Hematopoietic multipotent progenitor cell treated with erythropoietin and hydrocortisone succinate and interleukin-3 and kit ligand, for 15 days (in vitro differentiated cells): ENCODE measurements around the gene DNAI1.
"Not testable (repeated sequence)": the region's sequence is repeated elsewhere in the genome, so short reads cannot be mapped to it uniquely, and the experiment has no call there.

Source experiments
- DNase-seq: peaks from one replicate; pipeline ENCODE4 v3.0.0-alpha.2; 2015; ENCODE audit warnings: low spot score

DNAI1 gene

DNA sequence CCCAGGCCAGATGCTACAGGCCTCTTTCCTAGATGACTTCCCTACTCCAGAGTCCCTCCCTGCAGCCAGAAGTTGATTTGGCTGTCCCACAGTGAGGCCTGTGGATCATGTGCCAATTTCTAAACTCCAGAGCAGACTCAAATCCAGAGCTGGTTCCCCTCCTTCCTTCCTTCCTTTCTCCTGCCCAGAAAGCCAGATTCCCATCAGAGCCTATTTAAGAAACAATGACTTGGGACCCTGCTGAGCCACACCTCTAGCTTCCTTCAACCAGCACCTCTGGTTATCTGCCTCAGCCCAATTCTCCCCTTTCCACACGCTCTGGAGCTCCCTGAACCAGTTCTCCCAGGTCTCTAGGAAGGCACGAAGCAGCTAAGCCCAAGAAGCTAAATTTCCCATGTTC is 7.5 kb upstream of the DNAI1 start:
- no peak for DNase-seq

DNA sequence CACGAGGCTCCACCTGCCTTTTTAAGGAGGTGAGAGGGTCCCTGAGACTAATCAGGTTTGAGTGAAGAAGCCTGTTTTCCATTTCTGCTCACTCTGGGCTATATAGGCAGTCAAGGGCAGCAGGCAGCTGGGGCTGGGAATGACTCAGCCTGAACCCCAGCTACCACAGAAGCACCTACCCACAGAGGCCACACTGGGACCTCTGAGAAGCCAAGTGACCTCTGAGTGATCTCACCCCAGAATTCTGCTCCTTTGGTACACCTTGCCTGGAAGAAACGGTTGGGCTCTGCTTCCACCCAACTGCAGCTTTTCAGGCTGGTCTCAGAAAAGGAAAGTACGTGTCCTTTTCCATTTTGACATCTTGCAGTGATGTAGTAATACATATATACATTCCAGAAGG is 7.1 kb upstream of the DNAI1 start:
- DNase-seq: no peak

DNA sequence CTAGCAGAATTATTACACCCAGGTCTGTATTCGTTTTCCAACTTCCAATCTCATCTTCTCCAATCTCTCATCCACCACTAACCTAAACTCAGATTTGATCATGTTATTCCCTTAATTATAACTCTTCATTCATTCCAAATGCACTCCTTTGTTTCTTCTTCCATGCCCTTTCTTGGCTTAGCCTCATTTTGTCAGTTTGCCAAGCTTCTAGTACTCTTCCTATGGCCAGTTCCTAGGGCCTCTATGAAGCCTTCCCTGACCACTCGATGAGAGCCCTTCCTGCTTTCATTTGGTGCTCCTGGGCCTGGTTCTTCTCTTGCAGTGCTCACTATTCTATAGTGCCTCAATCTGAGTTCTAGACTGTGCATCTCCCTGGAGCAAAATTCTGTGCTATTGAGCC is 6.0 kb upstream of the DNAI1 start:
- DNase-seq: no peak

DNA sequence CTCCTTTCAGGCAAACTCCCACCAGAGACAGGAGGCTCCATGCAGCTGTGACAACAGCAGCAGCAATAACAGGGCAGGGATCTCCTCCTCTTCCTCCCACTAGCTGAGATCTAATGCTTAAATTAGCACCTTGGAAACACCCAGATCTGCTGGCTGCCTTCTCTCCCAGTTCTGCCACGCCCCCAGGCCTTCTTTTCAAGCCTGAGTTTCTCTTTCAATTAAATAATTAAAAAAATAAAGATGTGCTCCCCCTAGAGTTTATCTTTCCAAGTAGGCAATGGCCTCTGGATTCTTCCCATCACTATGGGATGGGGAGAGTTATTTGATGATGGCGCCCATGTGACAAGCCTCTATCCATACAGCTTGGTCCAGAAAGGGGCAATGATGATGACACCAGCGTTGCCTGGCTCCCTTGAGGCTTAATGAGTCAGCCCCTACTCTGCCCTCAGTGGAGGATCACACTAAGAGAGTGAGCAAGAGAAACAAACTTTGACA is 4.0 kb upstream of the DNAI1 start:
- DNase-seq: no peak

DNA sequence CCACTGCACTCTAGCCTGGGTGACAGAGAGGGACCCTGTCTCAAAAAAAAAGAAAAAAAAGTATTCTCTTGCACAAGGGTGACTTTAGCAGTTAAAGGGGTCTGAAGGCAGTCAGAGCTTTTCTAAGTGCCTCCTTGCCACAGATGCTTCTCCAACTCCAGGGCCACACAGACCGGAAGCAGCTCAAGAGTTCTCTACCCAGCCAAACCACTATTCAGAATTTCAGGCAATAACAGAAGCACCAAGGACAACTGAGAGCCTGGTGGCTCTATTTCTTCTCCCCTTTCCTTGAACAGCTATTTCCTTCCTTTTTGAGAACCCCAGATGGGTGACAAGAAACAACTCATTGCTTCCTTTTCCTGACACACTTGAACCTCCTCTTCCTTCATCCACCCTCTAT is 2.5 kb upstream of the DNAI1 start:
- no peak for DNase-seq

DNA sequence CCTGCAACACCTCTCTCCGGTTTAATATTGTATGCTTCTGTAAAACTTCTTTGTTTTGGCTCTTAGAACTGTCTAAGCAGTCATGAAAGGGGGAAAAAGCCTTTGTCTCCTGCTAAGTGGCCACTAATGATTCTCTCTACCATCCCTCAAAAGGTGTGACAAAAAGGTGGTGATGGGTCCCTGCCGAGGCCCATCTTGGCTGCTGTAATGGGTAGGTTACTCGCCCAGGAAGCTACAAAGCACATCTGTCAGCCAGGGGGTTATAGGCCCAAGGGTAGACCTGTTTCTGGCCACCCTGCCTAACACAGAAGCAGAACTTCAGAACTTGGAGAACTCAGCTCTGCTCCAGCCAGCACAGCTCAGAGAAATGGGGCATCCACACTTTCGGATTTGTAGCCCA is 1.9 kb upstream of the DNAI1 start:
- no peak for DNase-seq

DNA sequence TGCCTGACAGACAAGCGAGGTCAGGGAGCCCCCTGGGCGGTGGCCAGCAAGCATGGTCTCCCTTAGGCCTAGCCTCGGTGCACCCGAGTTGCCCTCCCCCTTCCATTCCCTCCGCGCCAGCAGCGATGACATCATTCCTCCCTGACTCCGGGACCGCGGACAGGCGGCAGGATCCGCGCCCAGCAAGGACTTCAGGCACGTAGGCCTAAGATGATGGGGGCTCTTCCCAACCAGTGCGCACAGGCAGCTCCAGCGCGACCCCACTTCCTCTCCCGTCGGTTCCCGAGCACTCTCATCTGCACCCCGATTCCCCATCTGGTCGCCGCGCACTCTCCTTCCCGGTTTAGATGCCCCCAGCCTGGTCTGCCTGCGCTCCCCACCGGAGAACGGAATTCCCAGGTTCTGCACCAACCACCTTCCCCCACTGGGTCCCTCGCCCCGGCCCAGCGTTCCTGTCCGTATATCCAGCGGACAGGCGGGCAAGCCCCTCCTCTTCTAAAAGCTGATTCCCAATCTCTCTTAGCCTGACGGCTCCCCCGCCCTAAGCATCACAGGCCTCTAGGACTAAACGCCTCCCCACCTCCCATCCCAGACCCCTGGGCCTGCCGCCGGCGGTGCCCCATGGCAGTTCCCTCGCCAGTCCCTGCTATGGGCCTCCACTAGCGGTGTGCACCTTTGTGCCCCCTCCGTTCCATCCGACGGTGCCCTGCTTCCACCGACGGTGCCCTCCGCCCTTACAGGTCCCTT is 1.2 kb upstream of the DNAI1 start:
- no peak for DNase-seq

DNA sequence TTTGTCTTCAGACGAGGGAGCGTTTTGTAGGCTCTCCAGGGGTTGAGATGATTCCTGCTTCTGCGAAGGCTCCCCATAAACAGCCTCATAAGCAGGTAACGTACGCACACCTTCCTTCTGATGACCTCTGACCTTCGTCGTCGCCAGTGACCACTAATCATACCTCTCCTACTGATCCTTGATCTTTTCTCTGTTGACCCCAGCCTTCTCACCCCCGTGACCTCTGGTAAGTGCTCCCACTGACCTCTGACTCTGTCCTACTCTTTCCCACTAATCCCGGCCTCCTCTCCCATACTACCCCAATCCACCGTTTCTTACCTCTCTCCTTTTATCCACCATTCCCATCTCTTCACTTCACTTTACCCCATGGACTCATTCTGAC is 345 bp downstream of the DNAI1 start:
- DNase-seq: no peak

DNA sequence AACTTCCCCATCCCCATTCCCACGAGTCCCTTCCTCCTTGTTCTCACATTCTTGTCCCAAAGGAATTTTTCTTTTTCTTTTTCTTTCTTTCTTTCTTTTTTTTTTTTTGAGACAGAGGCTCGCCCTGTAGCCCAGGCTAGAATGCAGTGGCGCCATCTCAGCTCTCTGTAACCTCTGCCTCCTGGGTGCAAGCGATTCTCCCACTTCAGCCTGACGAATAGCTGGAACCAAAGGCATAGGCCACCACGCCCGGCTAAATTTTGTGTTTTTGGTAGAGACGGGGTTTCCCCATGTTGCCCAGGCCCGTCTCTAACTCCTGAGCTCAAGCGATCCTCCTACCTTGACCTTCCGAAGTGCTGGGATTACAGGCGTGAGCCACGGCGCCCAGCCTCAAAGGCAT is 751 bp downstream of the DNAI1 start:
- DNase-seq: no peak

DNA sequence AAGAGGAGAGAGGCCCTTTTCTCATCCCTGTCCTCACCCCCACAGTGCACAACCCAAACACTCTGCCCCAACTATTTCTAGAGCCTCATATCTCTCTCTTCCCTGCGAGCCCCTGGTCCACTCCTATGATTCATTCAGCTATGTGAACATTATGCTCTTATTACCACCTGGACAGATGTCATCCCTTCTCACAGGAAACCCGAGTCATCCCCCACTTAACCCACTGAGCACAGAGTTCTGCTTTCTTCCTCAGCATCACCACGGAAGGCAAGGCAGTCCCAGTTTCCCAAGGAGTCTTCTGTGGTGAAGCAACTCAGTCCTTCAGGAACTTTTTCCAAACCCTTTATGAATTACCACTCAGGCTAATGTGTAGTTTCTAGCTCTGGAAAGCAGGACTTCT is 1.3 kb downstream of the DNAI1 start:
- no peak for DNase-seq

DNA sequence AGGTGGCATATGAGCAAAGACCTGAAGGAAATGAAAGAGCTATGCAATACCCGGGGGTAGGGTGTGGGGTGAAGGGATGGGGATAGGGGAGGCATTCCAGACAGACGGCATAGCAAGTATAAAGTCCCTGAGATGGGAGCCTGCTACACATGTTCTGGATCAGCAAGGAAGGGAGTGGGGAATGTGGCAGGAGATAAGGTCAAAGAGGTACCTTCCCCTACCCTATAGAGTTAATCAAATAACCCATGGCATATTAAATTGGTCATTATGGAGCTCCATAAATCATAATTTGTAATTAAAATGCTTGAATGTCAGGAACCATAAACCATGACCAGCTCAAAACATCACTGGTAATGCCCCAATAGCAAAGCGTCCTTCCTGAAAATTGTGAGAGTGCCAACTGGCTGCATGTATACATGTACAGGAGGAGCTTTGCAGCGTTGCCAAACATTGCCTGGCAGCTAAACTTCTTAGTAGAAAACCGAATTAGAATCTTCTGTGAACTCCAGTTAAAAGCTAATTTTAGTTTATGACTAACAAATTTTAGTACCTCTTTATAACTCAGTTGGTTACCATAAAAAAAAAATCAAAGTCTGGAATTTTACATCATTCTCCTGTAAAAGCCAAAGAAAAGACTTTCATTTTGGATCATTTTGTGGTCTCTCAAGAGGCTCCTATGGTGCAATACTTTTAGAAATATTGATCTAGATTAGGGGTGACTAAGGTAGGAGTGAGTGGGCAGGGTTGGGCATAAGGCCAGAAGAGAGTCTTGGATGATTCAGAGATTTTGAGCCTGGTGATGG is 4.7 kb downstream of the DNAI1 start:
- DNase-seq: no peak

DNA sequence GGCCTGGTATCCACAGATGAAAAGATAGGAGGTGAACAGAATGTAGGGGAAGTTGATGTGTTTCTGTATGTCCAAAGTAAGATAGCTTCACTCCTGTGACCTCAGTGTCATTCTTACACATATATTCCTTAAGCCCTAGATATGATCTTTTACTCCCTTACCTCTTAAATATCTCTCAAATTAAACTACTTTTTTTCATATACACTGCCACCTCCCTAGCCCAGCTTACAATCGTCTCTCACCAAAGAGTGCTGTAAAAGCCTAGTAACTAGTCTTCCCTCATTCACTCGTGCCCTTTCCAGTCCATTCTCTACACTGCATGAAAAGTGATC is 5.3 kb downstream of the DNAI1 start:
- no peak for DNase-seq

DNA sequence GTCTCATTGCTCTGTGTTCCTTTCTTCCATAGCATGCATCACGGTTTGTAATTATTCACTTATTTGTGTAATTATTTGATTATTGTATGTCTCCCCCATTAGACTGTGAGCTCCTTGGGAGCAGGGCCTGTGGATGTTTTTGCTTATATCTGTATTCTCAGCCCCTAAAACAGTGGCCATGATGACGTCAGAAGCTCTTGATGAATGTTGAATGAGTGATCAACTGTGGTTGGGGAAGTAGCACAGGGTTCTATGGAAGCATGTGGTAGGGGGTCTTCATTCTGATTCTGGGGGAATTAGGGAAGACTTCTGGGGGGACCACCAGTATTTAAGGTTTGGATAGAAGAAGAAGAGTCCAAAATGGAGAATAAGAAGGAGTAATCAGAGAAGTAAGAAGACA is 6.0 kb downstream of the DNAI1 start:
- DNase-seq: no peak

DNA sequence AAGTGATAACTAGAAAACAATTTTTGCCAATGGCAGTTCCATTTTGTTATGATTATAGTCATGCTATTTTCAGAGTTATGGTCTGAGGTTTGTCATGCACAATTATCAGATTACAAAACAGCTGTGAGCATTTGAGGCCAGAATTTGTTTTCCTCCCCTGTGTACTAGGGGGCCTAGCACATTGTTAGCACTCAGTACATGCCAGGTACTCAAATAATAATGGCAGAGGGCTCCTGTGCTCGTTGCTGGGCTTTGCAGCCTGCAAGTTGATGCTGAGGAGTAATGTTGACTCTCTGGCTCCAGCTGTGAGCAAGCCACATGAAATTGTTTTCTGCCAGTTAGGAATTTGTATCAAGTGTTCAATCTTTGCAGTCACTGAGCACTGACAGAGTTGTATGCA is 6.9 kb downstream of the DNAI1 start:
- no peak for DNase-seq

DNA sequence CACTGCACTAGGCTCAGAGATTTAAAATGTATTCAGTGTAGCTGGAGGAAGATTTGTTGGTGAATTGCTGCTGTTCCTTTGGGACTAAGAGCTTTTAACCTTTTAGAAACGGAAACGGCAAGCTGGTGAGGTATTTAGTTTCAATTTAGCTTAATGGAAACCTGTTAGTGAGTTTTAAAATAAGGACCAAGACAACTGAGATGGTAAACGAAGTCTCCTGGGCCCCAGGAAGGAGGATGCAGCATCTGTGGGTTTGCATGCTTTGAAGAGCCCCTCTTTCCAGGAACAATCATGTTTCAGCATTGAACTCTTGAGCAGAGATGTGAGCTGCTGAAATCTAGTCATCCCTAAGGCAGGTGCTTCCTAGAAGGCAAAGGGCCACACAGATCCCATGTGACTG is 16.5 kb downstream of the DNAI1 start:
- no peak for DNase-seq

DNA sequence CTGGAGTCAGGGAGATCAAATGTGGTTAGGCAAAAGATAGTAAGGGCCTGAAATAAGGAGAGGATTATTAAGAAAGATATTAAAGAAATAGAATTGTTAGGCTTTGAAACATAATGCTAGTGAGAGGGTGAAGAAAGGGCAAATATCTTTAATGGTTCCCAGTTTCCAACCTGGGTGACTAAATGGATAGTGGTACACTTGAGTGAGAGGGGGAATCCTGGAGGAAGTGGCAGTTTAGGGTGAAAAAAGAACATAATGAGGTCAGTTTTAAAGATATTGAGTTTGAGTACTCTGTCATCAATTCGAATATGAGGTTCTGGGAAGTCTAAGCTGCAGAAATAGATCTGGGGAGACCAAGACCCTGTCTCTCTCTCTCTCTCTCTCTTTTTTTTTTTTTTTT is 18.9 kb downstream of the DNAI1 start:
- no peak for DNase-seq

DNA sequence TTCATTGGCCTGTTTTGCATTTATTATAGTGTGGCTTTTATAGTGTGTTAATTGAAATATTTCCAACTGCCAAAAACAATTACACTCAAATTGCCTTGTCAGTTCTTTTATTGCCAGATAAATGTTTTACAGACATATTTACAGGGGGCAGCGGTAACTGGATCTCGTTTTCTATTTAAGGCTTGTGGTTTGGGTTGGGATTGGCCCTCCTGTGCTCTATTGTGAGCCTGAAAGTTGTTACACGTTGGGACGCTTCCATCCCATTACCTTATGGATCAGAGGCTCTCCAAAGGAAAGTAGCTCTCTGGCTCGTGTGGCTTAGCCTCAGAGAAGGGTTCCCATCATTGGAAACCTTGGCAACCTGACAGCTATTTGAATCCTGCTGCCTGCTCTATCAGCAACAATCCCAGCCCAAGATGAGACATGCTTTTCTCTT is 20.8 kb downstream of the DNAI1 start:
- DNase-seq: no peak

DNA sequence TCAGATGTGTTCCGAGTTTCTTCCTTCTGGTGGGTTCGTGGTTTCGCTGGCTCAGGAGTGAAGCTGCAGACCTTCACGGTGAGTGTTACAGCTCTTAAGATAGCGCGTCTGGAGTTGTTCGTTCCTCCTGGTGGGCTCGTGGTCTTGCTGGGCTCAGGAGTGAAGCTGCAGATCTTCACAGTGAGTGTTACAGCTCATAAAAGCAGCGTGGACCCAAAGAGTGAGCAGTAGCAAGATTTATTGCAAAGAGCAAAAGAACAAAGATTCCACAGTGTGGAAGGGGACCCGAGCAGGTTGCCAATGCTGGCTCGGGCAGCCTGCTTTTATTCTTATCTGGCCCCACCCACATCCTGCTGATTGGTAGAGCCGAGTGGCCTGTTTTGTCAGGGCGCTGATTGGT is 23.0 kb downstream of the DNAI1 start:
- not testable (repeated sequence) for DNase-seq

DNA sequence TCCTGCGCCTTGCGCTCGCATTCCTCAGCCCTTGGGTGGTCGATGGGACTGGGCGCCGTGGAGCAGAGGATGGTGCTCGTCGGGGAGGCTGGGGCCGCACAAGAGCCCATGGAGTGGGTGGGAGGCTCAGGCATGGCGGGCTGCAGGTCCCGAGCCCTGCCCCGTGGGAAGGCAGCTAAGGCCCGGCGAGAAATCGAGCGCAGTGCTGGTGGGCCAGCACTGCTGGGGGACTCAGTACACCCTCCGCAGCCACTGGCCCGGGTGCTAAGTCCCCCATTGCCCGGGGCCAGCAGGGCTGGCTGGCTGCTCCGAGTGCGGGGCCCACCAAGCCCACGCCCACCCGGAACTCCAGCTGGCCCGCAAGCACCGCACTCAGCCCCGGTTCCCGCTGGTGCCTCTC is 24.1 kb downstream of the DNAI1 start:
- not testable (repeated sequence) for DNase-seq

DNA sequence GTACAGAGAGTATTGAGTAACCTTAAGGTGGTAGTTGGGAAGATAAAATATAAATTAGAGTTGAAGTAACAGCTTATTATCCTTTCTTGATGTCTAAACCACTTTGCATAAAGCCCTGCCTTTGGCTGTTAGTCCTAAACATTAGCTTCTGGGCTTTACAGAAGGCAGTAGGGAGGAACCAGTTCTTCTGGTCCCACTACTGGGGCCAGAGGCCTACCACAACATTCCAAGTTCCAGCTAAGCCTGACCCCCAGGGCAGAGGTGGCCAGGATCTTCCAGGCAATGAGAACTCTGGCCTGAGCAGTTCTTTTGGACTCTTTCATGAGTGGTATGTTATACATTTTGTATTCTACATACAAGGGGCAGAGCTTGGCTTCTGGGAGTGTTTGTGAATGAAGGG is 26.1 kb downstream of the DNAI1 start:
- DNase-seq: no peak

DNA sequence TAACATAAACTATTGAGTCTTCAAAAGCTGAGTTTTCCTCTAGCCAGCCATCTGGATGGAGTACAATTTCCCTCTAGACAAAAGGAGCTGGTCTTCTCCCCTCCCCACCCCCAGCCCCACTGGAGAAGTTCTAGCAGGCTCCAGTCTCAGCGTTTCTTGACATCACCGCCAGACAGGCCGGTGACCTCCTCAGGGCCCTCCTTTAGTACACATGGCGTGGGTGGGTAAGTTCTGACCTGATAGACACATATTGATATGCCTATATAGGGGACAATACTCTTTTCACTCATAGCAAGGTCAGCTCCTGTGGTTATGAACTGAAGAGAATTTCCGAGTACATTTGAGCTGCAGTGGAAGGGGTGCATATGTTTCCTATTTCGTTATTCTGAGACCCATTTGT is 27.2 kb downstream of the DNAI1 start:
- DNase-seq: no peak

DNA sequence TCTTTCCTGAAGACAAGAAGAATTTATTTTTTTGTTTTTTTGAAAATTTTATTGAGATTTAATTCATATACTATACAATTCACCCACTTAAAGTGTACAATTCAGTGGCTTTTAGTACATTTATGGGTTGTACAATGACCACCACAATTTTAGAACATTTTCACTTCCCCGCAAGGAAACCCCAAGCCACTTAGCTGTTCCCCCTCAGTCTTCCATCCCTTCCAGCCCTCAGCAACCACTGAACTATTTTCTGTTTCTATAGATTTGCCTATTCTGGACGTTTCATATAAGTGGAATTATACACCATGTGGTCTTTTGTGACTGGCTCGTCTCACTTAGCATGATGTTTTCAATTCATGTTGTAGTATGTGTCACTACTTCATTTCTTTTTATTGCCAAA is 28.0 kb downstream of the DNAI1 start:
- no peak for DNase-seq

DNA sequence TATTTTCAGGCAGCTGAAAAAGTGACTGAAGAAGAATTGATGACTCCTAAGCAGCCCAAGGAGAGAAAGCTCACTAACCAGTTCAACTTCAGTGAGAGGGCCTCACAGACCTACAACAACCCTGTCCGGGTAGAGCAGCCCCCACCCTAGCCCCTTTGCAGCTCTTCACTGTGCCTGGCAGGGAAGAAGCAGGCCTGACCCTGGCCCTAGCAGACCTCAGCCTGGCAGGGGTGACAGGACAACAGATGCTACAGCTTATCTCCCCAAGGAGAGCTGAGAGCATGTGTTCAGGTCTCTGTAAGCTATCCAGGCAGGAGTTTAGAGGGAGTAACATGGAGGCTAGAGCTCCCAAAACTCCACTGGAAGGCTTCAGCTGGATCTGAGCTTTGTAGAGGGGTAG is 31.8 kb downstream of the DNAI1 start:
- DNase-seq: no peak

DNA sequence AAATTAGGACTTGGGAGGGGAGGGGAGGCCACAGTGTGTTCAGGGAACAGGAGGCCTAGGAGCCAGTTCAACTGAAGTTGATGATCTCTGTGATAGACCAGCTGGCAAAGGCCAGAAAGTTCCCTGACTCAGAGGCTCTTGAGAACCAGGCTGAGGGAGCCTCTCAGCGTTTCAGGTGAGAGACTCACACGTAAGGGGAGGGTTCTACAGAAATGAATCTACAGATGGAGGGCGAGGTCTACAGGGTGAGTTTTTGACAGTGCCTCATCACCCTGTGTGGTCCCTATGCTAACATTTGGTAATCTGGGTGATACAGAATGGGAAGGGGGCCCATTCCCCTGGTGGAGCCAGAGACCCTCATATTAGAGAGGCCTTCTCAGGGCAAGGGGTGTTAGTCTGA is 32.2 kb downstream of the DNAI1 start:
- DNase-seq: no peak
